ENCODE data around the gene CHURC1.
A peak's percentile ranks its signal among the peaks of the same experiment; 100 is the strongest.

DNA sequence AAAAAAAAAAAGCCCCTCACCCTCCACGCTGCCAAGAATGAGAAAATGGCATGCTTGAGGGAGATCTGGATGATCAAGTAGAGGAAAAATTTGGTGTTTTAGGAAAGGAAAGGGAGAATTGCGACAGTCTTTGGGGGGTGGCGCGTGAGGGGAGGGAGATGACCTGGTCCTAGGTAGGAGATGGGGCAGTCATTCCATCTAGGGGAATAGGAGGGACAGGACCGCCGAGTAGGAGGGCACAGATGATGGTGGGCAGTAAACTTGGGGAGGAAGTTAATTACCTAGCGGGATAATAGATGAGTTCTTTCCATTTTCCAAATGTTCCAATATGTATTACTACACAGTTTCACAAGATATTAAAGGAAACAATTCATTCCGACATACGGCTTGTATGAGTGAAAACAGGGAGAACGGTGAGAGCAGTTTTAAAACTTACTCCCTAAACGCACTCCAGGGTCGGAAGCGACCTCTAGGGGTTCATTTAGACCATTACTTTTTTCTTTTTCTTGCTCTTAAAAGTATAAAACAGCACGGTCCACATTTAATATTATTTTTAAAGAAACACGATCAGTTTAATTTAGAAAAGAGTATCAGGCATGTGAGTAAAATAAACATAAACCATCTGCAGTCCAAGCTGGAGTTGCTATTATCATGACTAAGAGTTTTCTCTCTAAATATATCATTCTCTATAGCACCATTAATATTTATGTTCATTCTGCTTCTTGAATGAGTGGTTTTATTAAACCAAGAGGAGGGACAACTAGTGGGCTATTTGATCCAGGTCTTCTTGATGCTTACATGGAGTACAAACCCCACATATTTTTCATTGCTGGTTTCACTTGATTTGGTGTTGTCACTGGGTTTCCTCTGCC, 69.4 kb downstream of the CHURC1 start:
- TF ChIP-seq, protein P1, sequence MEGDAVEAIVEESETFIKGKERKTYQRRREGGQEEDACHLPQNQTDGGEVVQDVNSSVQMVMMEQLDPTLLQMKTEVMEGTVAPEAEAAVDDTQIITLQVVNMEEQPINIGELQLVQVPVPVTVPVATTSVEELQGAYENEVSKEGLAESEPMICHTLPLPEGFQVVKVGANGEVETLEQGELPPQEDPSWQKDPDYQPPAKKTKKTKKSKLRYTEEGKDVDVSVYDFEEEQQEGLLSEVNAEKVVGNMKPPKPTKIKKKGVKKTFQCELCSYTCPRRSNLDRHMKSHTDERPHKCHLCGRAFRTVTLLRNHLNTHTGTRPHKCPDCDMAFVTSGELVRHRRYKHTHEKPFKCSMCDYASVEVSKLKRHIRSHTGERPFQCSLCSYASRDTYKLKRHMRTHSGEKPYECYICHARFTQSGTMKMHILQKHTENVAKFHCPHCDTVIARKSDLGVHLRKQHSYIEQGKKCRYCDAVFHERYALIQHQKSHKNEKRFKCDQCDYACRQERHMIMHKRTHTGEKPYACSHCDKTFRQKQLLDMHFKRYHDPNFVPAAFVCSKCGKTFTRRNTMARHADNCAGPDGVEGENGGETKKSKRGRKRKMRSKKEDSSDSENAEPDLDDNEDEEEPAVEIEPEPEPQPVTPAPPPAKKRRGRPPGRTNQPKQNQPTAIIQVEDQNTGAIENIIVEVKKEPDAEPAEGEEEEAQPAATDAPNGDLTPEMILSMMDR (IDR thresholded peaks at IDR 0.05), result peak; percentile 45 to 90 (median 50)
- TF ChIP-seq POLR2A (IDR thresholded peaks at IDR 0.05), result no peak
- TF ChIP-seq POLR2AphosphoS5 (IDR thresholded peaks at IDR 0.05; ENCODE audit: insufficient read depth in 1 of 2, low read depth in 1 of 2), result peak in 1 of 2 donors; percentile 34

Measured in vagina (tissue), 2 donors.